NCI-H2196 (cell line): ENCODE measurements around the gene COL5A1.

ENCODE experiments used
- DNase-seq: peaks from one replicate; lab custom pipeline; 2025; ENCODE audit not compliant: unreplicated experiment; lab: John Stamatoyannopoulos, UW

The COL5A1 gene

GRCh38 chr9:134885679-134886412, 244.2 kb downstream of the COL5A1 start:
- DNase-seq: no peak

- DNase-seq: no peak
These were observed 244.9 kb downstream of the COL5A1 start for GRCh38 chr9:134886413-134886913.

GRCh38 chr9:134887219-134887618, 245.6 kb downstream of the COL5A1 start:
- no peak for DNase-seq

GRCh38 chr9:134887686-134888602, 246.3 kb downstream of the COL5A1 start:
- DNase-seq: no peak

DNA sequence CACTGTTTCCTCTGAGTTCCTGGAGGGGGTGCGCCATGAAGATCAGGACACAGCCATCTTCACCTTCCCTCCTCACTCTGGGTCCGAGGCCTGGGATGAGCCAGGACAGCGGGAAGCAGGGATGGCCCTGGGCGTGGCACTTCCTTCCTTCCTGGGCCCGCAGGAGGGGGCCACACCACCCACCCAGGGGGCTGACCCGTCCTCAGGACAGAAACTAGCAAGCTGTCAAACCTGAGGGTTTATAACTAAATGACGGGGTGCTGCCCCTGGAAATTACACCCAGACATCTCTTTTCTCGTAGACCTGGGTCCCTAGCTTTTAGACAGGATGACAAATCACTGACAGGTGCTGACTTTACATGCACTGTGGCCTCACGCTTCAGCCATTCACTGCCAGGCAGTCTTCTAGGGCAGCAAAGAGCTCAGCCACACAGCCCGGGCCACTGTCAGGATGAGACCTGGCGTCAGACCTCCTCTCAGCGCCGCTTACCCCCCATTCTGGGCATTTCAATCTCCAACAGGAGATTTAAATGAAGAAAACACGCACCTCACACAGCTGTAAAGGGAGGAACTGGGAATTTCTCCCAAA, 247.1 kb downstream of the COL5A1 start:
- no peak for DNase-seq

DNA sequence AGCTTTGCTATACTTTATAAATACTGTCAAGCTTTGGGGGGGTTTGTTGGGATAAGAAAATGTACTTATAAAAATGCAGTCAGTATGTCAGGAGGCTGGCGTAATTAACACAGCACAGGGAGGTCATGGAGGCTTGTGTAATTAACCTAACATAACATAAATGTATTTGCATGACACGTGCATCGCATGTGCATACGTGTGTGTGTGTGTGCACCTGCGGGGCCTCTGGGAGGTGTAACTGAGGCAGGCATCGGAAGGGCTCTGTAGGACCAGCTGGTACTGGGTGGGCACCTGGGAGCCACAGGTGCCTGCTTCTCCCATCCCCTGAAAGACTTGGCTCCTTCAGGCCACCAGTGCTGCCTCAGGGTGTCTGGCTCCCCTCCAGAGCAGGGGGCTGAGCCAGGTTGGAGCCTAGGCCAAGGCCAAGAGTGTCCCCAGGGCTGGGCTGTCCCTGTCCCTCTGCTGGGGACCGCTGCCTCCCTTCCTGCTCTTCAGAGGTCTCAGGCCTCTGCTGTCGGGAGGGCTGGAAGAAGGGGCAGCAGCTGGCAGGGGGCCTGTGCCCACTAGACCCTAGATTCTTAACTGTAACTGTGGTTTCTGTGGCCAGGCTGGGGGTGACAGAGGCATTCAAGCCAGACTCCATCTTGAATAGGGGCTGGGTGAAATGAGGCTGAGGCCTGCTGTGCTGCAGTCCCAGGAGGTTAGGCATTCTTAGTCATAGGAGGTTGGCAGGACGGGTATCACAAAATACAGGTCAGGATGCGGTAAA, 248.0 kb downstream of the COL5A1 start:
- no peak for DNase-seq

GRCh38 chr9:134890155-134890495, 248.5 kb downstream of the COL5A1 start:
- DNase-seq: no peak

GRCh38 chr9:134891053-134891452, 249.4 kb downstream of the COL5A1 start:
- no peak for DNase-seq

DNA sequence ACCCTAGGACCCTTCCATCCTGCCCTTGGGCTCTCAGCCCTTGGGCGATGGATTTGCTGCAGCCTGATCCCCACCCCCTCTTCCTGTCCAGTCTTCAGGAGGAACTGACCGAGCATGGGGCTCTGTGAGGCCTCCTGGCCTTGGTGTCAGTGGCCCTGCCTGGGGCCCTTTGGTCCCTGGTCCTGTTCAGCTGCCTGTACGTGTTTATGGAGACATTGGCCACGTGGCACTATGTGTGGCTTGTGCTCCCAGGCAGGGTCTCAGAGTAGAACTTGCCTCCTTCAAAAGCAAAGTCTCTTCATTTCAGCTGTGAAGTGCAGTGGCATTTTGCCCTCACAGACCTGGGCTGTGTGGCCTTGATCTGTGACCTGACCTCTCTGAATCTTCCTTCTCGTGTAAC, 250.1 kb downstream of the COL5A1 start:
- no peak for DNase-seq

- DNase-seq: no peak
These were observed 250.6 kb downstream of the COL5A1 start for GRCh38 chr9:134892221-134892620.

- no peak for DNase-seq
These were observed 251.3 kb downstream of the COL5A1 start for GRCh38 chr9:134892820-134893420.
